ENCODE data around the gene CST11.

The CST11 gene

DNA sequence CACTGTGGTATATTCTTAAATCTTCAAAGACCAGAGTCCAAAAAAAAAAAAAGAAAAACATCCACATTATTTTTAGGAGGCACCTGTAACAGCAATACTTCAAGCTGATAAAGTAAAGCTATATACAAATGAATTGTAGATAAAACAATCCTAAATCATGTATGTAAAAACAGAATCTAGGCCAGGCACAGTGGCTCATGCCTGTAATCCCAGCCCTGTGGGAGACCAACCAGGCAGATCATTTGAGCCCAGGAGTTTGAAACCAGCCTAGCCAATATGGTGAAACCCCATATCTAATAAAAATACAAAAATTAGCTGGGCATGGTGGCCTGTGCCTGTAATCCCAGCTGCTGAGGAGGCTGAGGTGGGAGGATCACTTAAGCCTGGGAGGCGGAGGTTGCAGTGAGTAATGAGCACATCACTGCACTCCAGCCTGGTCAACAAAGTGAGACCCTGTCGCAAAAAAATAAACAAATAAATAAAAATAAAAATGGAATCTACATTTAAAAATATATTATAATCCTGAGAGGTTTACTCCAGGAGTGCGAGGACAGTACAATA lies 38.7 kb downstream of the CST11 start:
- TF ChIP-seq SPI1 (IDR thresholded peaks at IDR 0.05; ENCODE audit: borderline replicate concordance, low read depth) (no peak), GABPA (IDR thresholded peaks at IDR 0.05; ENCODE audit: low read depth) (no peak), POLR2AphosphoS5 (IDR thresholded peaks at IDR 0.05; ENCODE audit: low read depth) (no peak)
- TF ChIP-seq, protein P1, sequence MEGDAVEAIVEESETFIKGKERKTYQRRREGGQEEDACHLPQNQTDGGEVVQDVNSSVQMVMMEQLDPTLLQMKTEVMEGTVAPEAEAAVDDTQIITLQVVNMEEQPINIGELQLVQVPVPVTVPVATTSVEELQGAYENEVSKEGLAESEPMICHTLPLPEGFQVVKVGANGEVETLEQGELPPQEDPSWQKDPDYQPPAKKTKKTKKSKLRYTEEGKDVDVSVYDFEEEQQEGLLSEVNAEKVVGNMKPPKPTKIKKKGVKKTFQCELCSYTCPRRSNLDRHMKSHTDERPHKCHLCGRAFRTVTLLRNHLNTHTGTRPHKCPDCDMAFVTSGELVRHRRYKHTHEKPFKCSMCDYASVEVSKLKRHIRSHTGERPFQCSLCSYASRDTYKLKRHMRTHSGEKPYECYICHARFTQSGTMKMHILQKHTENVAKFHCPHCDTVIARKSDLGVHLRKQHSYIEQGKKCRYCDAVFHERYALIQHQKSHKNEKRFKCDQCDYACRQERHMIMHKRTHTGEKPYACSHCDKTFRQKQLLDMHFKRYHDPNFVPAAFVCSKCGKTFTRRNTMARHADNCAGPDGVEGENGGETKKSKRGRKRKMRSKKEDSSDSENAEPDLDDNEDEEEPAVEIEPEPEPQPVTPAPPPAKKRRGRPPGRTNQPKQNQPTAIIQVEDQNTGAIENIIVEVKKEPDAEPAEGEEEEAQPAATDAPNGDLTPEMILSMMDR (IDR thresholded peaks at IDR 0.05; ENCODE audit: insufficient read depth, low read length) = no peak
- TF ChIP-seq, protein P2, sequence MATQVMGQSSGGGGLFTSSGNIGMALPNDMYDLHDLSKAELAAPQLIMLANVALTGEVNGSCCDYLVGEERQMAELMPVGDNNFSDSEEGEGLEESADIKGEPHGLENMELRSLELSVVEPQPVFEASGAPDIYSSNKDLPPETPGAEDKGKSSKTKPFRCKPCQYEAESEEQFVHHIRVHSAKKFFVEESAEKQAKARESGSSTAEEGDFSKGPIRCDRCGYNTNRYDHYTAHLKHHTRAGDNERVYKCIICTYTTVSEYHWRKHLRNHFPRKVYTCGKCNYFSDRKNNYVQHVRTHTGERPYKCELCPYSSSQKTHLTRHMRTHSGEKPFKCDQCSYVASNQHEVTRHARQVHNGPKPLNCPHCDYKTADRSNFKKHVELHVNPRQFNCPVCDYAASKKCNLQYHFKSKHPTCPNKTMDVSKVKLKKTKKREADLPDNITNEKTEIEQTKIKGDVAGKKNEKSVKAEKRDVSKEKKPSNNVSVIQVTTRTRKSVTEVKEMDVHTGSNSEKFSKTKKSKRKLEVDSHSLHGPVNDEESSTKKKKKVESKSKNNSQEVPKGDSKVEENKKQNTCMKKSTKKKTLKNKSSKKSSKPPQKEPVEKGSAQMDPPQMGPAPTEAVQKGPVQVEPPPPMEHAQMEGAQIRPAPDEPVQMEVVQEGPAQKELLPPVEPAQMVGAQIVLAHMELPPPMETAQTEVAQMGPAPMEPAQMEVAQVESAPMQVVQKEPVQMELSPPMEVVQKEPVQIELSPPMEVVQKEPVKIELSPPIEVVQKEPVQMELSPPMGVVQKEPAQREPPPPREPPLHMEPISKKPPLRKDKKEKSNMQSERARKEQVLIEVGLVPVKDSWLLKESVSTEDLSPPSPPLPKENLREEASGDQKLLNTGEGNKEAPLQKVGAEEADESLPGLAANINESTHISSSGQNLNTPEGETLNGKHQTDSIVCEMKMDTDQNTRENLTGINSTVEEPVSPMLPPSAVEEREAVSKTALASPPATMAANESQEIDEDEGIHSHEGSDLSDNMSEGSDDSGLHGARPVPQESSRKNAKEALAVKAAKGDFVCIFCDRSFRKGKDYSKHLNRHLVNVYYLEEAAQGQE (IDR thresholded peaks at IDR 0.05; ENCODE audit: insufficient replicate concordance, low read depth) = no peak
- DNase-seq (ENCODE audit: low read depth in 1 of 2, low spot score in 1 of 2) = no peak
- Histone ChIP-seq H3K4me3 (replicated peaks; ENCODE audit: insufficient read depth, low read length) (no peak overlapping the region), H3K27ac (replicated peaks) (no peak overlapping the region), H3K27me3 (ENCODE audit: insufficient read depth, poor library complexity, severe bottlenecking) (no peaks in the 10 kb centered on the region)

DNA sequence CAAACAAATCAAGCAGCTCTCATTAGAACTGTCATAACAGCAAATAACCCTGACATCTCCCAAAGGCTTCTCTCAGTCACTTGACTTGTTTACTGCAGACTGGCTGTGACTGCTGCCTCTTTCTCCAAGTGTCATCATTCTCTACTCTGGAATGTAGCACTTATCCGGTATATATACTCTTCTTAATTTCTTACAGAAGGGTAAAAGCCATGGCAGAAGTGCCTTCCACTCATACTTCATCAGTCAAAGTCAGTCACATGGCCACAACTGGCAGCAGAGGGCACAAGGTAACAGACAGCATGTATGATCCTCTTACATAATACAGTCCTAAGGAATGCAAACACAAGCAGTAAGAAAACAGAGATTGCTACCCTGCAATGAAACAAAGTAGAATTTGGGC lies 40.6 kb downstream of the CST11 start:
- Histone ChIP-seq H3K27ac (replicated peaks) (no peak overlapping the region), H3K27me3 (ENCODE audit: insufficient read depth, poor library complexity, severe bottlenecking) (no peaks in the 10 kb centered on the region), H3K4me3 (replicated peaks; ENCODE audit: insufficient read depth, low read length) (no peak overlapping the region)
- TF ChIP-seq POLR2AphosphoS5 (IDR thresholded peaks at IDR 0.05; ENCODE audit: low read depth) = no peak
- no peak for TF ChIP-seq GABPA (IDR thresholded peaks at IDR 0.05; ENCODE audit: low read depth)
- TF ChIP-seq, protein P1 (IDR thresholded peaks at IDR 0.05; ENCODE audit: insufficient read depth, low read length) = no peak
- TF ChIP-seq, protein P2 (IDR thresholded peaks at IDR 0.05; ENCODE audit: insufficient replicate concordance, low read depth) = no peak
- TF ChIP-seq SPI1 (IDR thresholded peaks at IDR 0.05; ENCODE audit: borderline replicate concordance, low read depth) = no peak
- DNase-seq (ENCODE audit: low read depth in 1 of 2, low spot score in 1 of 2) = no peak

DNA sequence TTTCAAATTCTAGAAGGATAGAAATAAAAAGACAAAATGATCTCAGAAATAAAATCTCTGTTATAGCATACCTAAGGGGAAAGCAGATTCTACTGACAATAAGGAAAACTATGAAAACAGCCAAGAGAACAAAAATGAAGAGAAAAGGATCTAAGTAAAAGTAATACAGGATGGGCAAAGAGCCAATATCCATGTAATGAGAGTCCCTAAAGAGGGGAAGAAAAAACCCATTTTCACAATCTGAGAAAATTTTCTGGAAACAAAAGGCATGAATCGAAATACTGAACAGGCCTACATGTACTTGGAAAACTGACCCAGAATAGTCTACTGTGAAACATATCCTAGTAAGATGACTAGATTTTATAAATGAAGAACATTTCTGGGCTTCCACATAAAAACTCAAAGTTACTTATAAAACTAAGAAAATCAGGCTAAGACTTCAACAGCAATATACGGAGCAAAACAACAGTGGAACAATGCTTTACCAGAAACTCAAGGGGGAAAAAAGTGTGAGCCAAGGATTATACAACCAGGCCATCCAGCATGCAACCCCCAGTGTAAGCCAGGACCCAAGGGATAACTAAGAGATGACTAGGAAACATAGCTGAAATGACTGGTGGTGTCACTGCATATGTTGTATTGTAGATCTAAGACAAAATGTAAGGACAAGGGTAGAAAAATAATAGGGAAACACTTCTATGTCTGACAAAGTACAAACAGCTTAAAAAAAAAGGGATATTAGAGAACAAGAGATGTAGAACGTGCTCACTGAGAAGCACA lies 41.6 kb downstream of the CST11 start:
- DNase-seq (ENCODE audit: low read depth in 1 of 2, low spot score in 1 of 2) = no peak
- H3K27me3 ChIP-seq (ENCODE audit: insufficient read depth, poor library complexity, severe bottlenecking) = no peaks in the 10 kb centered on the region
- H3K27ac ChIP-seq (replicated peaks) = no peak overlapping the region
- TF ChIP-seq, protein P1 (IDR thresholded peaks at IDR 0.05; ENCODE audit: insufficient read depth, low read length) = no peak
- TF ChIP-seq, protein P2 (IDR thresholded peaks at IDR 0.05; ENCODE audit: insufficient replicate concordance, low read depth) = no peak
- TF ChIP-seq SPI1 (IDR thresholded peaks at IDR 0.05; ENCODE audit: borderline replicate concordance, low read depth) (no peak), POLR2AphosphoS5 (IDR thresholded peaks at IDR 0.05; ENCODE audit: low read depth) (no peak), GABPA (IDR thresholded peaks at IDR 0.05; ENCODE audit: low read depth) (no peak)
- H3K4me3 ChIP-seq (replicated peaks; ENCODE audit: insufficient read depth, low read length) = no peak overlapping the region

All from HL-60 (cell line).